GM19438 (cell line): ENCODE results near the gene SCNN1A.

ENCODE experiments used
- ATAC-seq: cut with Tn5 transposase; IDR thresholded peaks from one replicate; pipeline ENCODE4 v1.9.1; 2021; ENCODE audit warnings: low read depth; ENCODE audit not compliant: unreplicated experiment

Gene SCNN1A

DNA sequence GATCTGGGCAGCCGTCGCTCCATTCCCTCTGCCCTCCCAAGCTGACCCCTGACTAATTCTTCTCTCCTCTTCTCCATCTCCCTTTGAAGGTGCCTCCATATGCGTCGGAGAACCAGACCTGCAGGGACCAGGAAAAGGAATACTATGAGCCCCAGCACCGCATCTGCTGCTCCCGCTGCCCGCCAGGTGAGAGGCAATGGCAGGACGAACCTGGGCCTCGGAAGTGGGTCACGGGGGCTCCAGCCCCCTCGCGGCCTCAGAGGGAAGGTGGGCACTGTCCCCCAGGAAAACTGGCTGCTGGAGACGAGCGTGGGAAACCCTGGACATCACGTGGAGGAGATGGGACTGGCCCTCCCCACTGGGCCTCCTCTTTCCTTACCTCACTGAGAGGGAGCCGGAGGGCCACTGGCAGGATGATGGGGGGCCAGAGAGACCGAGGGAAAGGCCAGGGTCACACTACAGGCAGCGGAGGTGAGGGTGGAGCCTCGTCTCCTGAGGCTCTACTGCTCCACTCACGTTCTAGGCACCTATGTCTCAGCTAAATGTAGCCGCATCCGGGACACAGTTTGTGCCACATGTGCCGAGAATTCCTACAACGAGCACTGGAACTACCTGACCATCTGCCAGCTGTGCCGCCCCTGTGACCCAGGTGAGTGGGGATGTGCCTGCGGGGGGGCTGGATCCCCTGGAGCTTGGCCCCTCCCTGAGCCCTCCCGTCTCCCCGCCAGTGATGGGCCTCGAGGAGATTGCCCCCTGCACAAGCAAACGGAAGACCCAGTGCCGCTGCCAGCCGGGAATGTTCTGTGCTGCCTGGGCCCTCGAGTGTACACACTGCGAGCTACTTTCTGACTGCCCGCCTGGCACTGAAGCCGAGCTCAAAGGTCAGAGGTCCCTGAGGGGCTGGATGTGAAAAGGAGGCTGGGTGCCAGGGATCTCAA lies 9.4 kb upstream of the SCNN1A start:
- no peak for ATAC-seq

DNA sequence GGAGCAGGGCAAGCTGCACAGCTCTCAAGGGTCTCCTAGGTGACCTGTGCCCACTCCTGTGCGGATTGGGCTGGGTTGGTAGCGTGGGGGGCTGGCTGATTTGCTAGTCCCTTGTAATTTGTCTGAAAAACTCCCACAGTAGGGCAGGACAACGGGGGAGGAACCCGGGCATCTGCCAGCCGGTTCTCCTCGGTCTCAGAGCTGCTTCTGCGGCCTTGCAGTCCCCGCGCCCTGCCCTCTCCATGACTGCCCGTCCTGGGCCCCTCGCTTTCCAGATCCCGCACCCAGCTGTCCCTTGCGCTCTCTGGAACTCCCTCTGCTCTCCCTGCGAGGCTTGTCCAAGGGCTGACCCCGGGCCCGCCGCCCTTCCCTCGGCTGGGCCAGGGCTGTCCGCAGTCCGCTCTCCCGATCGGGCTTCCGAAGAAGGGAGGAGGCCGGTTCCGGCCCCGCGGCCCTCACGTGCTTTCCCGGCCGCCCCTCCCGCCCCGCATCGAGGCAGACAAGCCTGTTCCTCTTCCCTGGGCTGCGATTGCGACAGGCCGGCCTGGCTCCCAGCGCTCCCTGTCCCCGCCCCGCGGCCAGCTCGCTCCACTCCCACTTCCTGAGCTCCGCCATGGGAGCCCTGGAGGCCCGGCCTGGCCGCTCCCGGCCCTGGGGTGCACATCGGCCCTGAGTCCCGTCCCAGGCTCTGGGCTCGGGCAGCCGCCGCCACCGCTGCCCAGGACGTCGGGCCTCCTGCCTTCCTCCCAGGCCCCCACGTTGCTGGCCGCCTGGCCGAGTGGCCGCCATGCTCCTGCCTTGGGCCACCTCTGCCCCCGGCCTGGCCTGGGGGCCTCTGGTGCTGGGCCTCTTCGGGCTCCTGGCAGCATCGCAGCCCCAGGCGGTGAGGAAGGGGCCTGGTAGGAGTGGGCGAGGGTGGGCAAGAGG lies 8.5 kb upstream of the SCNN1A start, which contains the start of gene LTBR:
TSS of gene LTBR (plus strand) at position 591 of the 927 bp plus-strand sequence. CDS start at position 788, 197 bp downstream.
- ATAC-seq: no peak

DNA sequence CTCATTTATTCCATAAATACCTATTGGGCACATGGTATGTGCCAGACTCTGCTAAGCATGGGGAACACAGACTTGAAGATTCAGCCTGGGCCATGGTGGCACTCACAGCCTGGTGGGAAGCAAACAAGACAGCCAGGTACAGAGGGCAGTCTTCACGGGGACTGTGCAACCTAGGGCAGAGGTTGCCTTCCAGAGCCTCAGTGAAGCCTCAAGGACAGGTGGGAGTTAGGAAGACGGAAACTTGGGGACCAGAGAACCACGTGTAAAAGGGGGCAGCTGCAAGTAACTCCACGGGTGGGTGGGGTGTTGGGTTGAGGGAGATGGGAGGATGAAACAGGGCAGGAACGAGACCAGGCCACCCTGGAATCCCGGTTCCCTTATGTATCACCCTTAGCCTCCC lies 7.6 kb upstream of the SCNN1A start:
- ATAC-seq: no peak

DNA sequence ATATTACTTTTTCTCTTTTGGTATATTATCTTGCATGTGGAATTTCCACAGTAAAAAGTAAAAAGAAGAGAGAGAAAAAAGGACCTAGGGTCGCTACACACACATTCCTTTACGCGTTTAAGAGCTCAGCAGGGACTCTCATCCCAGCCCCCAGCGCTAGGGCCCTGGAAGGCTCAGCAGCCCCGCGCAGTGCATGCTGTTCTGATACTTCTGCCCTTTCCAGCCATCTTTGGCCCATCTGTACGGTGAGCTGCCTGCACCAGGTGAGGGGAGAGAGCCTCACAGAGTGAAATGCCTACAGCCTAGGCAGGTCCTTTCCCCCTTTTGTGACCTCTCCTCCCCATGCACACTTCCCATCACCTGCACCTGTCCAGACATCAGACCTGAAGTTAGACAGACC lies 7.0 kb upstream of the SCNN1A start:
- ATAC-seq: no peak

DNA sequence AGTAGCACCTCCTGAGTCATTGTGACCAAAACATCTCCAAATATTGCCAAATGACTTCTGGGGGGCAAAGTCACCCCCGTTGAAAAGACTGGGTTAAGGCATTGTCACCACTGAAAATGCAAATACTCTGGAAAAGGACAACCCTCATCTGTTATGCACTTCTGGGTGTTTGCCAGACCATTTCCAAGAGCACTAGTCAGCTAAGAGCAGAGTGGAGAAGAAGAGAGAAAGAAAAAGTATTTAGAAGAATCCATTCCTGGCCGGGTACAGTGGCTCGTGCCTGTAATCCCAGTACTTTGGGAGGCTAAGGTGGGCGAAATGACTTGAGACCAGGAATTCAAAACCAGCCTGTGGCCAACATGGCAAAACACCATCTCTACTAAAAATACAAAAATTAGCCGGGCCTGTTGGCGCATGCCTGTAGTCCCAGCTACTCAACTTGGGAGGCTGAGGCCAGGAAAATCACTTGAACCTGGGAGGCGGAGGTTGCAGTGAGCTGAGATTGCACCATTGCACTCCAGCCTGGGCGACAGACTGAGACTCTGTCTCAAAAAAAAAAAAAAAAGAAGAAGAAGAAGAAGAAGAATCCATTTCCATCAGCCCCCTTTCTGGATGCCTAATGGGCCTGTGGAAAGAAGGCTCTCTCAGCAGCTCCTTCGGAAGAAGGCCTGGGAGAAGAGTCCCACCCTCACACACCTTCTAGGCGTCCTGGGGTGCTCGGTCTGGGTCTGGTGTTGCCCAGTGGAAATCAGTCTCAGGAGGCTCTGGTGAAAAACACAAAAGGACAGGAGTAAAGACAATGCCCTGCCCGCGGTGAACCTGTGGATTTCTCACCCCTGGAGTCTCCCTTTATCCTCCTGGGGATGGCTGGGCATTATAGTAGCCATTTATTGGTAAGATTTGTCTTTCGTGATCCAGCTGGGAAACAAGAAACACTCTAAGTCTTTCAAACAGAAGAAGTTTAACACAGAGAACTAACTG lies 5.1 kb upstream of the SCNN1A start:
- no peak for ATAC-seq

DNA sequence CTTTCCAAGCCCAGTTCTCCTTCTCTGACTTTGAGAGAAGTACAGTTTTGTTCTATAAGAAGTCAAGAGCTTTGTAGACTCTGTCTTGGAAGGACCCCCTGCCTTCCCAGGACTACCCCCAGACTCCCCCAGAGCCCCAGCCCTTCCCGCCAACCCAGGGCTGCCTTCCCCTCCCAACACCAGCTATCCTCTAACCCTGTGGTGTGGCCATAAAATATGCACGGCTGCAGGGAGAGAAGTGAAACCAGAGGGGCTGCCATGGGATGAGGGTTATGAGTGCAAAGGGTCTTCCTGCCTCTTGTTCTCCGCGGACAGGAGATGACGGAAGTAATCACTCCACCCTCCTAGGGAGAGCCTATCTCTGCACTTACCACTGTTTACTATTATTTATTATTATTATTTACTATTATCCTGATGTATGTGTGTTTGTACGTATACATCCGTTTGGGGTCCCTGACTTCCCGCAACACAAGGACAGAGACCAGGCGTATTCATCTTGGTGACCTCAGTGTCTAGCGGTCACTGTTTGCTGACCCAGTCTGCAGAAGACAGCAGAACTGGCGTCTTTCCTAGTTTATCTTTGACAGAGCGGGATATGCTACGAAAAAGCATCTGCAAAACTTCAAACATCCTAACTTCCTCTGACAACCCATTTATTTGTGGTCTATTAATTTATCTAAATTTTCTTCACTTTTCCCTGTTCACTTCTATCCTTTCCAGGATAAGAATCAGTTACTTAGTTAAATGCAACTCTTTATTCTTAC lies 3.5 kb upstream of the SCNN1A start:
- no peak for ATAC-seq

DNA sequence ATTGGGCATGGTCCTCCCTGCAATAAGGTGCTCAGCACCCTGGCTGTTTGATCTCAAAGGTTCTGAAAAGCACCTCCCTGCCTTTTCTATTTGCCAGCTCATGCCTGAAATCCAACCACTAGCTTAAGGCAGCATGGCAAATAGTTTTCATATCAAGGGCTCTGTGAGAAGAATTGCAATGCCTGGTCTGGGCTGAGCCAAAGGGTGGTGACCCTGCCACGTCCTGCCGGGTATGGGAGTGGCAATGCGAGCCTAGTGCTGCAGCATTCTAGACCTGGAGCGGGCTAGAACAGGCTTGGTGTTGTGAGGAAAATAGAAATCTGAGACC lies 2.3 kb upstream of the SCNN1A start:
- ATAC-seq: no peak

DNA sequence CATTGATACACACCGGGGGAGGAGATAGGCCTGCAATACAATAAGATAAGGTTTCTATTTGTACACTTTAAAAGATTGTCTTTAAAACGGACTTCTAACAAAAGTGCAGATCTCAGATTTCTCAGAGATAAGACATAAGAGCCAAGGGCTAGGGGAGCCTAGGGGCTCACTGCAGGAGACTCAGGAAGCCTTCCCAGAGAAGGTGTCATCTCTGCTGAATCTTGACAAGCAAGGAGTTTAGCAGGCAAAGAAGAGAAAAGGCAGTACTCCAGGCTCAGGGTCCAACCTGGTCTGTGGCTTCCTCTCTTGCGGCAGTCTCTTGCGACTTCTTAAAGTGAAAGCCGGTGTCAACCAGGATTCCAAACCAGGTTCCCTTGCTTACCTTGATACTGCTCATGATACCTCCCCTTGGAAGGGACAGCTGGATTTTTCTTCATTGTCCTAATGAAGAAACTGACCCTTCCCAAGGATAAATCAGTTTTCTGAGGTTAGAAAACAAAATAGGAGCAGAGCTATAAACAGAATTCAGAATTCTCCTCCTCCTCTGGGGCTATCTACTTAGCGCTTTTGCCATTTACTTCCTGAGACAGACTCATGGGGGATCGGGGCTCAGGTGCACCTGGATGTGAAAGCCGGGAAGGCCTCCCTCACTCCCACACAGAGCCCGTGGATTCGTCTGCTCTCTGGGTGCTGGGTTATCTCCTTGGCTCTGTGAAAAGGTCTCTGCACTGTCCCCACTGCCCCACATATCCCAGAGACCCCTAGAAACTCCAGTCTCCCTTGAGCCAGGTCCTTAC lies 1.7 kb upstream of the SCNN1A start:
- ATAC-seq: no peak

DNA sequence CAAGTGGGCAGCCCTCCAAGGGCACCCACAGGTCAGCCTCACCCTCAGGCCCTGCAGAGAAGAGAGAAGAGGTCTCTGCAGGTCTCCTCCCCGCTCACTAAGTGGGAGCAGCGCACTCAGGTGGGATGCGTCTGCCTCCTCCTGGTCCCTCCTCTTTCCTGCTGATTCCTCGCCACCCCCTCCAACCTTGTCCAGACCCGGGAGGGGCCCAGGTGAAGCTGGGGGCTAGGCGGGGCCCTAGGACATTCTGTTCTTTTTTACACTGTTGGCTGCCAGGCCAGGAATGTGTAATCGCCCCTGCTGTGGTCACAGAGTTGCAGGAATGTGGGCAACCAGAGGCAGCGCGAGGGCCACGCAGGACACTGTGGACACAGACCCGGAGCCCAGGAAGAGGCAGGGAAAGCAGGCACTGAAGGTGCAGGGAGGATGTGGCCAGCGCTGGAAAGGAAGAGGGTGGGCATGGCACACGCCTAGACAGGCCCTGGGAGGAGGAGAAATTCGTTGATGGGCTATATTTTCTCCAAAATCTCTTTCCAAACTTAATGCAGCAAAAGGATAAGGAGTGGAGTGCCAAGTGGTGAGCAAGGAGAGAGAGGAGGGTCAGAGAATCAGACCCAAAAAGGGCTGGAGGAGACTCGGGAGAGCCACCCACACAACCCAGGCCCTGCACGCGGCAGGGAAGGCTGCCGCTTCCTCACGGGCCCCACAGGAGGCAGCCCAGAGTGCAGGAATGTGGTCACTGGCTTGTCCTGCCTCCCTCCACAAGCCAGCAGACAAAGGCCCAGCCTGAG lies 911 bp upstream of the SCNN1A start:
- no peak for ATAC-seq

DNA sequence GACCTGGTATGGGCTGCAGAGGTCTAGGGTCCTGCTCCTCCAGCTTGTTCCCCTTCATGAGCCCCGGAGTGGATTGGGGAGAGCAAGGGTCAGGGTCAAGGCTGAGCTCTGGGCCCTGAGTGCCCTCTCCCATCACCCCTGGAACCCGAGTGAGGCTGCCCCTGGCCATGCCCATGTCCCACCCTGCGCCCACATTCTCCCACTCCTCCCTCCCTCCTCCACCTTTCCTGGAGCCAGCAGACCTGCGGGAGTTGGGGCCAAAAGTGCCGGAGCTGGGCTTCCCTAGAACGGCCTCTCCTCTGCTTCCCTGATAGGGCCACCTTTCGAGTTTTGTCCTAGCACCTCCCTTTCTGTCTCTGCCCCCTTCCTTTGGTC lies 590 bp downstream of the SCNN1A start:
- ATAC-seq: no peak

DNA sequence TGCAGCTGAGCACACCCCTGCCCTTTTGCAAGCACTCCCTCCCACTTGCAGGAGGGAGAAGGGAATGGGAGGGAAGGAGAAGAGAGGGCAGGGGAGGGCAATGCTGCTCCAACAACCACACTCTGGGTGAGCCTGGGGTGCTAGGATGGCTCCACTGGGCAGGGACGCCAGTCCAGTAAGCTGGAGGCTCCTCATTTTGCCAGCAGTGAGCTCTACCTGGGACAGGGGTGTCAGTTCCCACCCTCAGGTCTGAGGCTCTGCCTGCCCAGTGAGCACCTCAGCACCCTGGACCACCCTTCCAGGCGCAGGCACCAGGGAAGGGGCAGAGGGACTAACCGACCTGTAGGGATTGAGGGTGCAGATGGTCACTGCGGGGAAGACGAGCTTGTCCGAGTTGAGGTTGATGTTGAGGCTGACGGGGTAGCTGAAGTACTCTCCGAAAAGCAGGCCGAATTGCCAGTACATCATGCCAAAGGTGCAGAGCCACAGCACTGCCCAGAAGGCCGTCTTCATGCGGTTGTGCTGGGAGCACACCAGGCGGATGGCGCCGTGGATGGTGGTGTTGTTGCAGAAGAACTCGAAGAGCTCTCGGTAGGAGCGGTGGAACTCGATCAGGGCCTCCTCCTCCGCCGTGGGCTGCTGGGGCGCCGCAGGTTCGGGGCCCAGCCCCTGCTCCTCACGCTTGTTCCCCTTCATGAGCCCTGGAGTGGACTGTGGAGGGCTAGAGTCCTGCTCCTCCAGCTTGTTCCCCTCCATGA lies 1.2 kb downstream of the SCNN1A start:
- ATAC-seq: no peak

DNA sequence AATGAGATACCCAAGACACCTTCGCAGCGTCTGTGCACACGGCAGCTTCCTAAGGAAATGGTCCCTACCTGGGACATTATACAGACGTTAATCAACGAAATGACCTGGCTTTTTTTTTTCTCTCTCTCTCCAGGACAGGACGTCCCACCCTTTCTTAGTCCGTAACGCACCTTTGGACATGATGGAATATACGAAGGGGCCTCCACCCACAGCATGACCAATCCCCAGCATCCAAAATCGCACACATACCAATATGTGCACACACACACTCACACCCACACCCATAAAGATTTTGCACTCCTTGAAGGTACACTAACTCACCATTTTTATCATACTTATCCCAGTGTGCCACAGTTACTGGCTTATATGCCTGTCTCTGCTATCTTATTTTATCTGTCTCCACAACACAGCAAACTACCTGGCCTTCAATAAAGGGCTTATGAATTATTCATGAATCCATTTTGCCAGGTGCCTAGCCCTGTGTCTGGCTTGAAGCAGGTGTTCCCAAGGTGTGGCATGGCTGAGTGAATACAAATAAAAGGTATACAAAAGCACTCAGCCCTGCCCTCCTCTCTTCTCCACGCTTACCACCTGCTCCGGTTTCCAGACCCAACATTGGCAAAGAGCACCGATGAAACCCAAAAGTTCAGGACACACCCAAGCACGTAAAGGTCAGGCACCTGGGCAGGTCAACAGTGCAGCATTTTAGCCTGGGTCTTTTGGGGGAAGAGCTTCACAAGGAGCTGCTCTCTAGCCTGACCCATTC lies 2.2 kb downstream of the SCNN1A start:
- no peak for ATAC-seq

DNA sequence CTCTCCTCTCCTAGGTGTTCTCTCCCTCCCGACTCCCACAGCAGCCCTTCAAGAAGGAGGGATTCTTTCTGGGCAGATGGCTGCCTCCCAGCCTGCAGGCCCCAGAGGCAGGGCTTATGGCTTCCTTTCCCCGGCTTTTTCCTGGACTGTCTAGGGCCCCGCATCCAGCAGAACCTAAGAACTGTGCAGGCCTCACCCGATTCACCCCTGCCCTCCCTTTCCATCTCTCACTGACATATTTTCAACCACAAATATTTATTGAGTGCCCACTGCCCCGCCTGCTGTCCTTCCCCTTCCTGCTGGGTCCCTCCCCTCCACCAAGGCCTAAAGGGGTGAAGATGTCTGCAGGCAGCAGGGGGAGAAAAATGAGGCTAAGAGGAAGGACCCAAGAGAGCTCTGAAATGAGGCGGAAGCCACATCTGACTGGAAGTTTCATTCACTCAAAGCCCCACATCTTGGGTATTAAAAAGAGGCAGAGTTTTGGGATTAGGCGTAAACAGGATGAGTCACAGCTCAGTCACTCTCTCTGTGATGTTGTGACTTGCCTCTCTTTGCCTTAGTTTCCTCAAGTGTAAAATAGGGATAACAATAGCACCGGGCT lies 2.9 kb downstream of the SCNN1A start:
- ATAC-seq: no peak

DNA sequence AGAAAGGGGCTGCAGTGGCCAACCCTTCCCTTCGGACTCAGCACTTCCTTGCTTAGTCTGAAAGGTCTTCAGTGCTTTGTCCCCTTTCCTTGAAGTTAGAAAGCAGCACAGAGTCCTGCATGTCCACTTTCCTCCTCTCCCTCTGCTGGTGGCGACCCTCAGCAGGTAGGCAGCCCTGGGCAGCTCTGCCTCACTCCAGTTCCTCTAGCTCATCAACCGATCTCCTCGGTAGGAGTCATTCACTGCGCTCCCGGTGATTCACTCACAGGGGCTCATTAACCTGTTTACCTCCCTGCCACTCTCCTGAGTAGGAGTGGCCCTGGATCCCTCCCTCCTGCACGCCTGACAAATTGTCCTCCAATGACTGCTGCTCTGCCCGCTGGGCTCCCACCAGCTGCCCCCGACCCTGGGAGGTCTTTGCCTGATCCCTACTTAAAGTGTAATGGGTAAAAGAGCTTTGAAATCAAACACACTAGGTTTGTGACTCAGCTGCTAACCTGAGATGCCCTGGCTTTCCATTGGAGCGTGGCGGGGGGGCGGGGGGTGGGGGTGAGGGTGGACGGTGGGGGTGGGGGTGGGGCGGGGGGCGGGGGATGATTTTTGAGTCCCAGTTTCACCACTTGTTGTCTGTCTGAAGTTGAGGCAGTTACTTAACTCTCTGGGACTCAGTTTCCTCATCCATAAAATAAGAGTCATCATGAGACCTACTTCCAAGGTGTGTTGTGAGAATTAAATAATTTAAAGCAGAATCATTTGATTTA lies 4.2 kb downstream of the SCNN1A start:
- no peak for ATAC-seq

DNA sequence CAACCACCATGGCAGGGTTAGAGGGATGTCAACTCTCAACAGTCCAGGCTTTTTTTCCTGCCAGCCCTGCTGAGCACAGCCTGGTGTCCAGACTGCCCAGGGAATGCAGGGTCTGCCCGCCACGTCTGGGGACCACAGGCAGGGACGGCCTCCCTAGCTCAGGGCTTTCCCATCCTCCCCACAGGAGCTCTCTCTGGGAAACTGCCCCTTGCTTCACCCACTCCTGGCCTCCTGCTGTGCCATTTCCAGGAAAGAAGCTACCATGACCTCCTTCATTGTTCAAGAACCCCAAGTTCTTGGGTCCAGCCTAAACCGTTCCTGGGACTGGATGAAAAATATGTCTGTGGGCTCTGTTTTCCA lies 4.8 kb downstream of the SCNN1A start:
- ATAC-seq: no peak
